GM12874 (cell line): Measurements from ENCODE around the gene RBBP7.

ENCODE experiments used
- TF ChIP-seq, protein P1 (sequence below): IDR thresholded peaks from 2 replicates; pipeline ENCODE4 v1.5.1; 2011; ENCODE audit warnings: low read depth, mild to moderate bottlenecking, control low read depth, low read length, moderate library complexity; ENCODE audit not compliant: insufficient read depth

RBBP7 gene

DNA sequence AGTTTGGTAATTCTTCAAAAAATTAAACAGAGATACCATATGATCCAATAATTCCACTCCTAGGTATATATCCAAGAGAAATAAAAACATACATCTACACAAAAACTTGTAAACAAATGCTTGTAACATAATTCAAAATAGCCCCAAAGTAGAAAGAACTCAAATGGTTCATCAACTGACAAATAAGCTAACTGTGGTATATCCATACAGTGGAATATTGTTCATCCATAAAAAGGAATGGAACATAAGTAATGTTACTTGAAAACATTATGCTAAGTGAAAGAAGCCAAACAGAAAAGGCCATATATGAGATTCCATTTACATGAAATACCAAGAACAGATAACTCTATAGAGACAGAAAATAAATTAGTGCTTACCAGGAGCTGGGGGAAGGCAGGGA is 13.4 kb downstream of the RBBP7 start:
- TF ChIP-seq, protein P1, sequence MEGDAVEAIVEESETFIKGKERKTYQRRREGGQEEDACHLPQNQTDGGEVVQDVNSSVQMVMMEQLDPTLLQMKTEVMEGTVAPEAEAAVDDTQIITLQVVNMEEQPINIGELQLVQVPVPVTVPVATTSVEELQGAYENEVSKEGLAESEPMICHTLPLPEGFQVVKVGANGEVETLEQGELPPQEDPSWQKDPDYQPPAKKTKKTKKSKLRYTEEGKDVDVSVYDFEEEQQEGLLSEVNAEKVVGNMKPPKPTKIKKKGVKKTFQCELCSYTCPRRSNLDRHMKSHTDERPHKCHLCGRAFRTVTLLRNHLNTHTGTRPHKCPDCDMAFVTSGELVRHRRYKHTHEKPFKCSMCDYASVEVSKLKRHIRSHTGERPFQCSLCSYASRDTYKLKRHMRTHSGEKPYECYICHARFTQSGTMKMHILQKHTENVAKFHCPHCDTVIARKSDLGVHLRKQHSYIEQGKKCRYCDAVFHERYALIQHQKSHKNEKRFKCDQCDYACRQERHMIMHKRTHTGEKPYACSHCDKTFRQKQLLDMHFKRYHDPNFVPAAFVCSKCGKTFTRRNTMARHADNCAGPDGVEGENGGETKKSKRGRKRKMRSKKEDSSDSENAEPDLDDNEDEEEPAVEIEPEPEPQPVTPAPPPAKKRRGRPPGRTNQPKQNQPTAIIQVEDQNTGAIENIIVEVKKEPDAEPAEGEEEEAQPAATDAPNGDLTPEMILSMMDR, result no peak

DNA sequence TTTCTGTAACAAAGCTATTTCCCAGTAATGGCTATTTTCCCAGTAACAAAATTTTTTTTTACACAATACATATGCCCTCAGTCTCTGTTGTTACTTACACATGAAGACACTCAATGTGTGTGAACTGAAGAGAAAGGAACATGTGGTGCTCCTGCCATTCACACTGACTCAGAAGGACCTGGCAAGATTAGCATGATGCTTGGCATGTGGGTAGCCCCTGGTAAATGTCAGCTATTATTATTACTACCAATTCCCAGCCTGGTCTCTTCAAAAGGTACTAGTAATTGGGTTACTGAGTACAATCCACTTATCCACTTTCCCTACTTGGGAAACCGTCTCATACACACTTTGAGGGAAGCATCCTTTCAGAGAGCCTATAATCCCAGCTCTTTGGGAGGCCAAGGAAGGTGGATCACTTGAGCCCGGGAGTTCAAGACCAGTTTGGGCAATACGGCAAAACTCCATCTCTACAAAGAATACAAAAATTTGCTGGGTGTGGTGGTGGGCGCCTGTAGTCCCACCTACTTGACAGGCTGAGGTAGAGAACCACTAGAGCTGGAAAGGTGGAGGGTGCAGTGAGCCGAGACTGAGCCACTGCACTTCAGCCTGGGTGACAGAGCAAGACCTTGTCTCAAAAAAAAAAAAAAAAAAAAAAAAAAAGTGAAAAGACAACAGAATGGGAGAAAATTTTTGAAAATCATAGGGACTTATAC is 14.6 kb downstream of the RBBP7 start:
- TF ChIP-seq, protein P1, result no peak

DNA sequence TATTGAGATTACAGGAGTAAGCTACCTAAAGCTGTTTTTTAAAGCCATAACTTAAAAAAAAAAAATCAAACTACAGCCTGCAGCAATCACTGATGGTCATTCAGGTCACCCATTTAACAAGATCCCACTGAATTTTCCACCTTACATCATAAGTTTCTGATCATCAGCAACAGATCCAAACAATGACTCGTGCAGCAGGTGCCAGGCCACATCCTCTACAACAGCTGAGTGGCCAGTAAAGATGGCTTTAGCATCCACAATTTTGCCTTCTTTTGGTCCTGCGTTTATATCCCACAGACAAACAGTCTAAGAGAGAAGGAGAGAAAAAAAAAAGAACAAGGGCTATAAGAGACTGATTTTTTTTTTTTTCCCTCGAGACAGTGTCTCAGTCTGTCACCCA is 16.6 kb downstream of the RBBP7 start:
- TF ChIP-seq, protein P1, result no peak

DNA sequence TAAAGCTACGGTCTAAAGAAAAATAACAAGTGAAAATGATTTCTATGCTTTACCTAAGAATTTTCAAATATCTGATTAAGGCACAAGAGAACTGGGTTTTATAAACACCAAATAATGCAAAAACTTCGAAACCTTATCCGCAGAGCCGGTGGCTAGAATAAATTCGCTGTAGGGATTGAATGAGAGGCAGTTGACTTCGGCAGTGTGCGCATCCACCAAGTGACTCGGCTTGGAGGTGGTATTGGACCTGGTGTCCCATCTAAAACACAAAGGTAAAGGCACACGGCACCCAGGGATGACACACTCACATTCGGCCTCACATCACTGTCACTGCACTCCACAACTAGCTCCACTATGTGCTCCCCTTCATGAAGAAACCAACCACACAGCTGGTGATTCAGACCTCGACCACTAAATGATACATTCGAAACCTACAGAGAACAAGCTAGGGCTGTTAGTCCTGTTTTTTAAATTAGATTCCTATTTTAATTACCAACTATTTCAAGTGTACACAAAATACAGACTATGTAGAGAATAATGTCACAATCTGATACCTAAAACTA is 17.5 kb downstream of the RBBP7 start:
- TF ChIP-seq, protein P1, result no peak

DNA sequence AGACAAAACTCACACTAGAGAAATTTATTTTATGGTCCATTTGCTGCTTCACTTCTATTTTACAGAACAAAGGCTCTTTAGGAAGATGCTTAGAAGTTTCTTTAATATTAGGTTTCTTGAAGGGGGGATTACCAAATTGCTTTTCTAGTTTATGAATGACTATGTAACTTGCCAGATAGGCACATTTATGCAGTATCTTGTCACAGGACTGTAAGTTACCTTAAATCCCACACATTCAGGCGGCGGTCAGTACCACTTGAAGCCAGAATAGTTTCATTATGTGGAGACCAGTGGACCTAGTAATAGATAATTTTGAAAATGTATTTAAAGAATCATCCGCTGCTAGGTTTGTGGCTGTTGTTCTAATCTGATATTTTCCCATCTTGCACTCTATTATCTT is 18.3 kb downstream of the RBBP7 start:
- TF ChIP-seq, protein P1, result no peak

DNA sequence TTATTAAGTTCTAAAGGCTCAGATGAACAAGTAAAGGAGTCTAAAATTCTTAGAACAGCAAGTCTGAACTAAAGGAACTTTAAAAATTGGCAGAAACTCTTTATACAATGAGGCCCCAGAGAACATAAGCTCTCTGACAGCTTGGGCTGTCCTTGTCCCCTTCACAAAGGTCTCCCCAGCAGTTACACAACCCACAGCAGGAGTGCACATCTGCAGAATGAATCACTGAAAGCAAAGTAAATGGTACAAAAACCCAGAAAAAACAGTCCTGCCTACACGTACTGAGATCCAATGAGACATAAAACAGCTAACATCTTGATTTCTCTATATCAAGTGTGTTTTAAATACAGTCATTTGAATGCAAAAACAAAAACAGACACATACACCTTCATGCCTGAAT is 18.7 kb downstream of the RBBP7 start:
- TF ChIP-seq, protein P1, result no peak

DNA sequence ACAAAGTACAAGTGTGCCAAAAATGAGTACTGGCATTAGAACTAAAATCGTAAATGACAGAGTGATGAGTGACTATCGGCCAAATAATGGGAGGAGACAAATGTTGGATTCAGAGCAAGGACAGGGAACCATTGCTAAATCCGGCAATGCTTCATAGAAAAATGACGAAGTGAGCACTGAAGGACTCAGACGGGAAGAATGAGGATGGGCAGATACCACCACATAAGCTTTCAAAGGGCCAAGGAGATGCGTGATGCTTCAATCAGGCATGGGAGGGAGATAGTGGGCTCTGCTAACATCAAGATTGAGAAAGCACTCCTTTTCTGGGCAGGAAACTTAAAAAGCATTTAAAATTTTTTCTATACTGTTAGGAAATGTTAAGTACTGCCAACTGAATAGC is 21.6 kb downstream of the RBBP7 start:
- TF ChIP-seq, protein P1, result no peak

DNA sequence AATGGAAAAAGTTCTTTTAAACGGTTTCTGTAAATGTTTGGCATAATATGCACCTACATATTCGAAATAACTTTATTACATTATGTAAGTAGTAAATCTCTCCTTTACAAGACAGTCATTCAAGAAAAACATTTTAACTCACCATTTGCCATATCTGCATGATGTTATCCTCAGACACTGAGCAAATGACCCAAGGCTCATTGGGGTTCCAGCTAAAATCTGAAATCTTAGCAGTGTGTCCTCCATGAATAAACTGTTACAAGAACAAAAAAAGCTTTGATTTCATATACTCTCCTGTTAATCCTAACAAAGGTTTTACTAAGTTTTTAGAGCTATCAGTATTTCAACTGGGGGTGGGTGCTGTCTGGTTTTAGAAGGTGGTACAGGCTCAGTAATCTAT is 24.5 kb downstream of the RBBP7 start:
- TF ChIP-seq, protein P1, result no peak
